ENCODE data around the gene MCTP1.

DNA sequence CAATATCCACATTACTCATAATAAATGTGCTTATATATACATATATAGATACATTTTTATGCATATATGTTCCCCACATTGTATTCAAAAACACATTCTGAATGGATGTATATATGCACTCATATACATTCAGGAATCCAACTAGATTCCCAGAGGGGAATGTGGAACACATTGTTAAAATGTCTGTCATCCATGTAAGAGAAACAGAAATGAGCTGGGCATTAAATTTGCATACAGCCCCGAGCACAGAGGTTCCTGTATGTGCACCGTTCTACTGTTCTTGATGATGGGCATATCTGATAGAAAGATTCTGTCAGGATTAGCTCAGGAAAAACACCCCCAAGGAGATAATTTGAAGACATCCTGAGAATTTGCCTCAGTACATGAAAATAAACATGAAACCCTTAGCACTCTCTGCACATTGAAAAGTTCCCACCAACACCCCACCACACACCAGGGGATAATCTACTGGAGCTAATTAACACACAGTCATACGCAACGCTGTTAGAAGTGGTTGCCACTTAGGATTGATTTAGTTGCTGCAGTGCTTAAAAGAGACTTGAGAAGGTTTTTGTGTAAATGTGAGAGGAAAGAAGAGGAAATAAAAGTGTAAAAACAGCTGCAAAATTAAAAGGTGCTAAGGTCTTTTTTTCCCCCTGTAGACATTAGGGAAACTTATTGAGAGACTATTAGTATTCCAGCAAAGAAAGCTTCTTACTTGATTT, 443.1 kb downstream of the MCTP1 start:
- TF ChIP-seq CTCF (IDR thresholded peaks at IDR 0.05; ENCODE audit: low read length) (no peak), EZH2 (optimal IDR thresholded peaks at IDR 0.05; ENCODE audit: low read depth, low read length) (no peak)

Data from MM.1S (cell line).